HG03571 (cell line): ENCODE results near the gene LACTBL1.

Experiments used
- ATAC-seq: cut with Tn5 transposase; IDR thresholded peaks from one replicate; pipeline ENCODE4 v1.9.1; 2021; ENCODE audit not compliant: unreplicated experiment

LACTBL1 gene

DNA sequence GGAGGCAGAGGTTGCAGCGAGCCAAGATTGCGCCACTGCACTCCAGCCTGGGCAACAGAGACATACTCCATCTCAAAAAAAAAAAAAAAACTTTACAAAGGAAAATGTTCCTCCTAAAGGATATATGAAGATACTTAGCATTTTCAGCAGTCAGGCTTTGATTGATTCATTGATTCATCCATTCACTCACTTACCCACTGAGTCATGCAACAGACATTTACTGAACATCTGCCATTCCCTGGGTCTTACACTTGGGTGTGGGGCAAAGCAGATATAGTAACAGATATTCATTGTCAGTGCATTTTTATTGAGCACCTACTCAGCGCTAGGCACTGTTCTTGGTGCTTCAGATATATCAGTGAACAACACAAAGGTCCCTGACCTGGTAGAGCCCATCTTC is 5.6 kb upstream of the LACTBL1 start:
- no peak for ATAC-seq

DNA sequence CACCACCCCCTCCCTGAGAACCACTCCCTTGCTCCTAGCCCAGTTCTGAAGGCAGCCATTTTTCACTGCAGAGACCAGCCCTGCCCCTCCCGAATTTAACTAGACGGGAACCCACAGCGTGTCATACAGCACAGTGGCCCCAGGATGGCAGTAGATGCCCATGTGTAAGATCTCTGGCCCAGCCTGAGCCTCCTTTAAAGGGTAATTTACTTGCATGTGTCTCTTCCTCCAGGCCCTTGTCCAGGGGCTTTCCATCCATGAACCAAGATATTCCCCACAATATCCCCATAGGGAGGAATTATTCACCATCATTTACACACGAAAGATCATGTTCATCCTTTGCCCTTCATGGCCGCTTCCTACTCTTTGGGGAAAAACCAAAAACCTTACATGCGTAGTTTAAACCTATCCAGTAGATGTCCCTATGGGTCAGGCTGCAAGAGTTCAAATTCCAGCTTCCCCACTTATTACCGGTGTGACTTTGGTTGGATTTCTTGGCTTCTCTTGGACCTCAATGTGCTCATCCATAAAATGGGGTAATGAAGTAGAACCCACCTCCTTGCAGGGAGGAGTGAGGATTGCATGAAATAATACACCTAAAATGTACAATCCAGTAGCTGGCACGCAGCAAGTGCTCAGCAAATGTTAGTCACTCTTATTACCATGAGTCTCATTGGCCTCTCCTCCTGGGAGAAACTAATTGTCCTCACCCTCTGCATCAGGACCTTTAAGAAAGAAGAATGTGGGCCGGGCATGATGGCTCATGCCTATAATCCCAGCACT is 4.0 kb upstream of the LACTBL1 start:
- ATAC-seq: peak; percentile 68

DNA sequence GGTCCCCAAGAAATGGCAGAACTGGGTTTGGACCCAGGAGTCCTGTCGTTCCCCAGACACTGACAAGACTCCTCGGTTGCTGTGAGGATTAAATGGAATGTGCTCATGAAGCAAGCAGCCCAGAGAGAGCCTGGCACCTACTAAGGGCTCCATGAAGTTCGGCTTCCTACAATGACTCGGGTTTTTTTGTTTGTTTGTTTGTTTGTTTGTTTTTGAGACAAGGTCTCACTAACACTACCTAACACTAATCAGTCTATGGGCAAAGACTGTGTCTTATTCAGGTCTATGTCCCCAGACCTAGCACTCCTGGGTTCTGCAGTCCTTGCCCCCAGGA is 3.4 kb upstream of the LACTBL1 start:
- no peak for ATAC-seq

DNA sequence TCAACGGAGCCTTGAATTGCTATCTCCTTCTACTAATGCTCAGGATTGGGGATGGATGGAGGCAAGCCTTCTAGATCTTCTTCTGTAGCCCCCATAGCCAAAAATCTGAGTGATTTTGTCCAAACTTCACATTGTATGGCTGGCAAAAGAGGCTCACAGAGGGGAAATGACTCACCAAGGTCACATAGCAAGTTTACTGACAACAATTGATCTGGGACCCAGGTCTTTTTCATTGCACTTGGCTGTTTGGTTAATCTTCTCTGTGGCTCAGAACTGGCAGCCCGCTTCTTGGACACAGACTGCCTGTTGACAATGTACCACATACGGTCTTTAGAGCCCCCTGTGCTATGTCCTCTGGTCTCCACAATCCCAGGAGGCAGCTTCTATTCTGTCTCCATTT is 3.0 kb upstream of the LACTBL1 start:
- no peak for ATAC-seq

DNA sequence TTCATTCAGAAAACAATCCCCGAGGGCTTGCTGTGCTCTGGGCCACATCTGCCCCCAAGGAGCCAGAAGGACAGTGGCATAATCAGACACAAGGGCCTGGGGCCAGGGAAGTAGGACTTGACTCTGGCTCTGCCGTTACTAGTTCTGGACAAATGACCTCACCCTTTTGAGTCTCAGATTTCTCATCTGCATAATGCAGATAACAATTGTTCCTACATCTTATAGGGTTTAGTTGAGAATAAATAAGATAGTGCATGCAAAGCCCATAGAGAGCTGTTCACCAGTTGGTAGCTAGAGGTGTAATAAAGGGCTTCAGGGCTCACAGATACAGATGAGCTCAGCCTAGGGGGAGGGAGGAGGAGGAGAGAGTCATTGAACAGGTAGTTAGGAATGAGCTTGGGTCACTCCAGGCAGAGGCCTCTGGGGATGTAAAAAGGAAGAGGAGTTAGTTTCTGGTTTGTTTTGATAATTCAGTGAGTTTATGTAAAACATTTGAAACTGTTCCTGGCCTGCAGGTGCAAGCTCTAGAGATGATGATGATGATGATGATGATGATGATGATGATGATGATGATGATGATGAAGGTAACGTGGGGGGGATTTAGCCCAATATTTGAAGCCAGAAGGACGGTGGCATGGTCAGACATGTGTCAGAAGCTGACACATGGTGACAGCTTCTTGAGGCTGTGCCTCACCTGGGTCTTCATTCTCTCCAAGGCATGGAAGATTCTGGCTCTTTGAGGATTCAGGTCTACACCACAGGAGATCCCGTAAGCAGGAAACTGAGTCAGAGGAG is 858 bp downstream of the LACTBL1 start:
- ATAC-seq: no peak

- ATAC-seq: no peak
These were observed 1.5 kb downstream of the LACTBL1 start for GRCh38 chr1:22971161-22971560.

DNA sequence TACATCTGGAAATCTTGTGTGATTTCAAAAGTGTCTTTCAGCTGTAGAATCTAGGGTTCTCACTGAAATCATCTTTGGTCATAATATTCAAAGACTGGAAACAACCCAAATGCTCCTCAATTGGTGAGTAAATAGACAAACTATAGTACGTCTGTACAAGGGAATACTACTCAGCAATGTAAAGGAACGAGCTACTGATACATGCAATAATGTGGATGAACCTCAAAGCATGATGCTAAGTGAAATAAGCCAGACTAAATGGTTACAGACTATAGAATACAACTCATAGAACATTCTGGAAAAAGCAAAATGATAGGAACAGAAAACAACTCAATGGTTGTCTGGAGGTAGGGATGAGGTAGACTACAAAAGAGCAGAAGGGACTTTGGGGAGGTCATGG is 2.6 kb downstream of the LACTBL1 start:
- ATAC-seq: no peak

DNA sequence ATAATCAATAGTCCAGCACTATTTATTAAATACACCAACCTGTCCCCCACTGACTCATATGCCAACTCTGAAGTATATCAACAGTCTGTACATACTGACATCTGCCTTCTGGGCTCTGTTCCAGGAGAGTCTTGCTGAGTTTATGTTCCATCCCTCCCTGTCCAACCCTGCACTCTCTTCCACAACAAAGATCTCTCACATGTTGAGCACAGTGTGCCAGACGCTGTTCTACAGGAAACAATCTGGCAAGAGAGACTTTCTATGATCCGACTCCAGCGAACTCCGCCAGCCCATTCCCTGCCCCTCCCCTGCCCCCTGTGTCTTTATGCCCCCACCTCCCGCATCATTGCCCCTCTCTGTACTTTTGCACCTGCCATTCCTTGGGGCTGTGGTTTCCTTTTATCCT is 3.4 kb downstream of the LACTBL1 start:
- ATAC-seq: no peak

- ATAC-seq: no peak
These were observed 4.8 kb downstream of the LACTBL1 start for GRCh38 chr1:22967833-22968232.

DNA sequence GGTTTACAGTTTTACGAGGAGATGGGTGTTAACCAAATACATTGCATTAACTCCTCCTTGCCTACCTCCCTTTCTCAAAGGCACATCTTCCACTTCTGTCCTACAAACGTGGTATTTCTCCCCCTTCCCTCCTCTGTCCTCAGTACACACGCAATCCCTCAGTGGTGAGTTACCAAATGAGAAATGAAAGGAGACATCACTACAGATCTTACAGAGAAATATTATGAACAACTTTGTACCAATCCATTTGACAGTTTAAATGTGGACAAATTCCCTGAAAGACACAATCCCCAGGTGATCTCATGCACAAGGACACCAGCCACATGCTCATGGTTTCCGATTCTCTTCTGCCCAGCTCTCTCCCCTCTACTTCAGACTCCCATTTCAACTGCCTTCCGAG is 6.4 kb downstream of the LACTBL1 start:
- no peak for ATAC-seq

GRCh38 chr1:22963044-22963677 is 9.5 kb downstream of the LACTBL1 start:
- ATAC-seq: no peak

DNA sequence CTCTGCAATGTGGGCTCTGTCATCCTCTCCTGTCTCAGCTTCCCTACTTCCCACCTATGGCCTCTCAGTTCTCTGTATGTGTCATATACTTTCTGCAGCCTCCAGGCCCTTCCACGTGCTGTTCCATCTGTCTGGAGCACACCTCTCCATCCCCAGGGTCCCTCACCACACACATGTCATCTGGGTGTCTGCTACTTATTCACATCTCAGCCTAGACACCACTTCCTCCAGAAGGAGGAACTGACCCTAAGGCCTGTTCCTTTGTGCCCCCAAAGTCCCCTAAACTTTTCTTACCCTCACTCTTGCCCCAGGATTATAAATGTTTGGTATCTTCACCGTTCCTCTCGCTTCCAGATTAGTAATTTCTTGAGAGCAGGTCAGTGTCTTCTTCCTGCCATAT is 10.1 kb downstream of the LACTBL1 start:
- ATAC-seq: no peak

- no peak for ATAC-seq
These were observed 12.9 kb downstream of the LACTBL1 start for GRCh38 chr1:22959545-22960360.

- no peak for ATAC-seq
These were observed 14.1 kb downstream of the LACTBL1 start for GRCh38 chr1:22958556-22958955.

- ATAC-seq: no peak
These were observed 15.6 kb downstream of the LACTBL1 start for GRCh38 chr1:22957066-22957465.

- no peak for ATAC-seq
These were observed 17.5 kb downstream of the LACTBL1 start for GRCh38 chr1:22955146-22955545.

DNA sequence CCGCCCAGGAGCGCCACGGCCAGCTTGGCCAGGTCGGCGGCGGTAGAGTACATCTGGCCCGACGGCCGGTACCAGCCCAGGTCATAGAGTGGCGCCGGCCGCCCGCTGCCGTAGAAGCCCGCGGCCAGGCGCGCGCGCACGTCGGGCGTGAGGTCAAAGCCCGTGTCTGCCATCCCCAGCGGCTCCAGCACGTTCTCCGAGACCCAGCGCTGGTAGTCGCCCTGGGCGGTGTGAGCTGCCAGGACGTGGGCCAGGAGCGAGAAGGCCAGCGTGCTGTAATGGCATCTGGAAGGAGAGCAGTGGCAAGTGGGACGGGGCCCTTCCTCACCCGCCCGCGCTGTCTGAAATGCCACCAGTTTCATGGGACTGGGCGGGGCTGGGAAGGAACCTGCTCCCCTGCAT is 18.9 kb downstream of the LACTBL1 start:
- no peak for ATAC-seq

DNA sequence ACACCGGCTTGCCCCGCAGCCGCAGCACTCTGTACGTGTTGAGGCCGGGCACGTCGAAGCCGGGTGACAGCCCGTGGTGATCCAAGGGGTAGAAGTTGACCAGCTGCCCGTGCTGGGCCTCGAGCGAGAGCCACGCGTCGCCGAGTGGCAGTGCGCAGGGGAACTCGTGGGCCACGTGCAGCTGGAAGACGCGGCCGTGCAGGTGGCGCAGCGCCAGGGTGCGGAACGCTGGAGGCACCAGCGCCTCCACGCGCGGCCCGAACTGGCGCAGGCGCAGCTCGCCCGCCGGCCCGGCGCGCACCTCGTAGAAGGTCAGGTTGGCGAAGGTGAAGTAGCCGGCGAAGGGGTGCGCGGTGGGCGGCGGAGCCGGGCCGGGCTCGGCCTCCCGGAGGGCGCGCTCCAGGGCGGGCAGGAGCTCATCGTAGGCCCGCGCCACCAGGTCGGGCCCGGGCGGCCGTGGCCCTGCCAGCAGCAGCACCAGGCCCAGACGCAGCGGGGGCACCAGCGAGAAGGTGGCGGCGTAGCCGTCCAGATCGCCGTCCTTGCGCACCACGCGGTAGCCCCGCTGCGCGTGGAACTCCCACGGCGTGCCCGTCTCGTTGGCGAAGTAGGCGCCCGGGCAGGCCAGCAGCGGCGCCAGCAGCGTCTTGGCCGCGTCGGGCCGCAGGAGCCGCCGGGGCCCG is 19.5 kb downstream of the LACTBL1 start:
- ATAC-seq: no peak

GRCh38 chr1:22952694-22953056 is 20.0 kb downstream of the LACTBL1 start:
- no peak for ATAC-seq

- ATAC-seq: no peak
These were observed 20.9 kb downstream of the LACTBL1 start for GRCh38 chr1:22951796-22952195.

GRCh38 chr1:22949822-22950331 is 22.8 kb downstream of the LACTBL1 start:
- ATAC-seq: no peak
